ENCODE results near the gene CNTD1.

CNTD1 gene

GRCh38 chr17:42832934-42833766 lies 34.5 kb downstream of the CNTD1 start, which contains the start of gene PSME3:
Gene PSME3 (plus strand): TSS chr17:42833397. CDS start chr17:42833632, 235 bp downstream.
- H3K36me3 ChIP-seq (ENCODE audit: insufficient read depth, low read length) = peaks cover 39% of the 10 kb centered on the region
- H3K9me3 ChIP-seq (ENCODE audit: insufficient read depth, low read length, severe bottlenecking) = no peaks in the 10 kb centered on the region
- H3K4me1 ChIP-seq (ENCODE audit: insufficient read depth, low read length) = peaks cover 41% of the 10 kb centered on the region
- peak within 1 kb of the TSS; percentile 78 for H3K9ac ChIP-seq (ENCODE audit: low read depth, low read length)
- ATAC-seq (ENCODE audit: insufficient read depth, low read depth) = peak; percentile 91
- peak; percentile 88 for DNase-seq
- peaks cover 4% of the 10 kb centered on the region for H4K20me1 ChIP-seq (ENCODE audit: insufficient read depth, low read length)
- H2AFZ ChIP-seq (ENCODE audit: low read depth, low read length) = peak within 1 kb of the TSS; percentile 97
- no peak for TF ChIP-seq EZH2 (IDR thresholded peaks at IDR 0.05; ENCODE audit: borderline replicate concordance, low read depth, low read length, severe bottlenecking)
- TF ChIP-seq, protein P1, sequence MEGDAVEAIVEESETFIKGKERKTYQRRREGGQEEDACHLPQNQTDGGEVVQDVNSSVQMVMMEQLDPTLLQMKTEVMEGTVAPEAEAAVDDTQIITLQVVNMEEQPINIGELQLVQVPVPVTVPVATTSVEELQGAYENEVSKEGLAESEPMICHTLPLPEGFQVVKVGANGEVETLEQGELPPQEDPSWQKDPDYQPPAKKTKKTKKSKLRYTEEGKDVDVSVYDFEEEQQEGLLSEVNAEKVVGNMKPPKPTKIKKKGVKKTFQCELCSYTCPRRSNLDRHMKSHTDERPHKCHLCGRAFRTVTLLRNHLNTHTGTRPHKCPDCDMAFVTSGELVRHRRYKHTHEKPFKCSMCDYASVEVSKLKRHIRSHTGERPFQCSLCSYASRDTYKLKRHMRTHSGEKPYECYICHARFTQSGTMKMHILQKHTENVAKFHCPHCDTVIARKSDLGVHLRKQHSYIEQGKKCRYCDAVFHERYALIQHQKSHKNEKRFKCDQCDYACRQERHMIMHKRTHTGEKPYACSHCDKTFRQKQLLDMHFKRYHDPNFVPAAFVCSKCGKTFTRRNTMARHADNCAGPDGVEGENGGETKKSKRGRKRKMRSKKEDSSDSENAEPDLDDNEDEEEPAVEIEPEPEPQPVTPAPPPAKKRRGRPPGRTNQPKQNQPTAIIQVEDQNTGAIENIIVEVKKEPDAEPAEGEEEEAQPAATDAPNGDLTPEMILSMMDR (IDR thresholded peaks at IDR 0.05; ENCODE audit: borderline replicate concordance, extremely low read depth, low read length, poor library complexity, severe bottlenecking) = no peak
- peak within 1 kb of the TSS; percentile 88 for H3K4me2 ChIP-seq (ENCODE audit: insufficient read depth, low read length)
- H3K79me2 ChIP-seq (ENCODE audit: insufficient read depth, low read length) = peaks cover 46% of the 10 kb centered on the region
- no peaks in the 10 kb centered on the region for H3K27me3 ChIP-seq (ENCODE audit: insufficient read depth, low read length, poor library complexity)
- H3K27ac ChIP-seq (ENCODE audit: low read length) = peak within 1 kb of the TSS; percentile 88
- peak within 1 kb of the TSS; percentile 62 to 90 for H3K4me3 ChIP-seq (ENCODE audit: low read depth in 1 of 2, low read length in 2 of 2)

GRCh38 chr17:42833767-42834422 lies 35.2 kb downstream of the CNTD1 start:
- Histone ChIP-seq H3K4me3 (ENCODE audit: low read depth in 1 of 2, low read length in 2 of 2) (peak overlapping the region; percentile 62 to 90), H3K4me2 (ENCODE audit: insufficient read depth, low read length) (peak overlapping the region; percentile 88), H3K79me2 (ENCODE audit: insufficient read depth, low read length) (peaks cover 46% of the 10 kb centered on the region)

DNA sequence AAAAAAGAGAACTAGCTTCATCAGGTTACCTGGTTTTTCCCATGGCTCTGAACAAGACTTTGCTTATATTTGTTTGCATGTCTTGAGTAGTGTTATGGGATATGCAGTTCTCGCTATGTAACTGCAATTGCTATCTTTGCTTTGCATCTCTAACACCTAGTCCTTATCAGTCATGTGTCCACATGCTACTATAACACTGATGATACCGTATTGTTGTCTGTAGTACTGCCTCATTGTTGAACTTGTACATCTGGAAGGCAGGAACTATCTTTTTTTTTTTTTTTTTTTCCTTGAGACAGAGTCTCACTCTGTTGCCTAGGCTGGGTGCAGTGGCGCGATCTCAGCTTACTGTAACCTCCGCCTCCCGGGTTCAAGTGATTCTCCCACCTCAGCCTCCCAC lies 37.1 kb downstream of the CNTD1 start:
- Histone ChIP-seq H3K27ac (ENCODE audit: low read length) (no peak overlapping the region), H3K79me2 (ENCODE audit: insufficient read depth, low read length) (peaks cover 46% of the 10 kb centered on the region), H3K4me3 (ENCODE audit: low read depth in 1 of 2, low read length in 2 of 2) (no peak overlapping the region), H3K36me3 (ENCODE audit: insufficient read depth, low read length) (peaks cover 54% of the 10 kb centered on the region), H3K27me3 (ENCODE audit: insufficient read depth, low read length, poor library complexity) (no peaks in the 10 kb centered on the region), H3K4me1 (ENCODE audit: insufficient read depth, low read length) (peaks cover 41% of the 10 kb centered on the region), H3K9me3 (ENCODE audit: insufficient read depth, low read length, severe bottlenecking) (no peaks in the 10 kb centered on the region), H4K20me1 (ENCODE audit: insufficient read depth, low read length) (peaks cover 8% of the 10 kb centered on the region), H2AFZ (ENCODE audit: low read depth, low read length) (no peak overlapping the region), H3K9ac (ENCODE audit: low read depth, low read length) (no peak overlapping the region), H3K4me2 (ENCODE audit: insufficient read depth, low read length) (peak overlapping the region; percentile 88; the same call in 1 of the 2 replicates)
- DNase-seq = no peak
- TF ChIP-seq EZH2 (IDR thresholded peaks at IDR 0.05; ENCODE audit: borderline replicate concordance, low read depth, low read length, severe bottlenecking) = no peak
- TF ChIP-seq, protein P1 (IDR thresholded peaks at IDR 0.05; ENCODE audit: borderline replicate concordance, extremely low read depth, low read length, poor library complexity, severe bottlenecking) = no peak
- ATAC-seq (ENCODE audit: insufficient read depth, low read depth) = no peak

More at GRCh38 chr17:42833767-42834422, 35.2 kb downstream of the CNTD1 start:
- H4K20me1 ChIP-seq (ENCODE audit: insufficient read depth, low read length) = peaks cover 8% of the 10 kb centered on the region
- peak overlapping the region; percentile 97 for H2AFZ ChIP-seq (ENCODE audit: low read depth, low read length)
- TF ChIP-seq, protein P1 (IDR thresholded peaks at IDR 0.05; ENCODE audit: borderline replicate concordance, extremely low read depth, low read length, poor library complexity, severe bottlenecking) = no peak
- TF ChIP-seq EZH2 (IDR thresholded peaks at IDR 0.05; ENCODE audit: borderline replicate concordance, low read depth, low read length, severe bottlenecking) = no peak
- DNase-seq (peak; percentile 52), ATAC-seq (ENCODE audit: insufficient read depth, low read depth) (no peak; the same call in 1 of the 3 replicates)
- H3K9ac ChIP-seq (ENCODE audit: low read depth, low read length) = peak overlapping the region; percentile 78
- no peaks in the 10 kb centered on the region for H3K27me3 ChIP-seq (ENCODE audit: insufficient read depth, low read length, poor library complexity)
- H3K4me1 ChIP-seq (ENCODE audit: insufficient read depth, low read length) = peaks cover 41% of the 10 kb centered on the region
- H3K27ac ChIP-seq (ENCODE audit: low read length) = peak overlapping the region; percentile 88
- peaks cover 47% of the 10 kb centered on the region for H3K36me3 ChIP-seq (ENCODE audit: insufficient read depth, low read length)
- no peaks in the 10 kb centered on the region for H3K9me3 ChIP-seq (ENCODE audit: insufficient read depth, low read length, severe bottlenecking)
